Measurements from ENCODE around the gene MIOS. TPM values are rescaled to one million over a fixed set of nuclear protein-coding genes. Genes with fewer than 3 reads are reported as not detected.

Gene MIOS
- total RNA-seq, 1 donor, result 44.9 TPM

- no peak for DNase-seq (ENCODE audit: low read depth)
- TF ChIP-seq CTCF (IDR thresholded peaks at IDR 0.05; ENCODE audit: insufficient read depth, low read depth, low read length), result no peak
- no peak overlapping the region for H3K4me3 ChIP-seq (ENCODE audit: low read depth, low read length)
Measured at GRCh38 chr7:7524121-7524520, 42.6 kb upstream of the MIOS start.

DNA sequence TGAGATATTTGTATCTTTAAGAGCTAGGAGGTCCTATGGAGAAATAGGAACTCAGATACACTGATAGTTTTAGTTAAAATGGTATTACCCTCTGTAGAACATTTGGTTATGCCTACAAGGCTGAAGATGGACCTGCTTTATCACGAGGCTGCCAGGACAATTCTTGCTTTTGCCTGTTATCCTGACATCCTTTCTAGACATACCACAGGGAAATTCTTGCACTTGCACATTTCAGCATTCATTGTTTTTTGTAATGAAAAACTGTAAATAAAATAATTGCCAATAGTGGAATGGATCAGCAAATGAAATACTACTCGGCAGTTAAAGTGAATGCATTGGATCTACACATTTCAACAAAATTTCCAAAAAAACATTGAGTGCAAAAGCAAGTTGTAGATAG lies 40.7 kb upstream of the MIOS start:
- no peak for DNase-seq (ENCODE audit: low read depth)
- H3K4me3 ChIP-seq (ENCODE audit: low read depth, low read length), result no peak overlapping the region
- TF ChIP-seq CTCF (IDR thresholded peaks at IDR 0.05; ENCODE audit: insufficient read depth, low read depth, low read length), result no peak

GRCh38 chr7:7527047-7527446 lies 39.6 kb upstream of the MIOS start:
- no peak for TF ChIP-seq CTCF (IDR thresholded peaks at IDR 0.05; ENCODE audit: insufficient read depth, low read depth, low read length)
- DNase-seq (ENCODE audit: low read depth), result no peak
- H3K4me3 ChIP-seq (ENCODE audit: low read depth, low read length), result no peak overlapping the region

DNA sequence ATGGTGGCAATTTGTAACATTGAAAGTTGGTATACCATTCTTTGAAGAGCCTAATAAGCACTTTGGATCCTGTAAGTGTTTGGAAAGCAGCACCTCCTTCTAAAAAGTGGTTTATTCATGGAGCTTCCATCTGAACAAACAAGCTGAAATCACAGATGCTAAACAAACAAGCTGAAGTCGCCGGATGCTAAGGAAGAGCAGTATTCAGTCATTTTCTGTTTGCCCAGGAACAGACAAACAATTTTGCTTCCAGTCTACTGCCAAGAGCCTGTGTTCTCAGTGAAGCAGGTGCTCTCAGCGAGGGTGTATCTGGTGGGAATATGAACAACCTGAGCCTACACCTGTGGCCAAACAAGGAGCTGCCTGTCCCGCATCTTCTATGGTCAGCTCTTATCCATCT lies 37.4 kb upstream of the MIOS start:
- TF ChIP-seq CTCF (IDR thresholded peaks at IDR 0.05; ENCODE audit: insufficient read depth, low read depth, low read length), result no peak
- no peak overlapping the region for H3K4me3 ChIP-seq (ENCODE audit: low read depth, low read length)
- no peak for DNase-seq (ENCODE audit: low read depth)

DNA sequence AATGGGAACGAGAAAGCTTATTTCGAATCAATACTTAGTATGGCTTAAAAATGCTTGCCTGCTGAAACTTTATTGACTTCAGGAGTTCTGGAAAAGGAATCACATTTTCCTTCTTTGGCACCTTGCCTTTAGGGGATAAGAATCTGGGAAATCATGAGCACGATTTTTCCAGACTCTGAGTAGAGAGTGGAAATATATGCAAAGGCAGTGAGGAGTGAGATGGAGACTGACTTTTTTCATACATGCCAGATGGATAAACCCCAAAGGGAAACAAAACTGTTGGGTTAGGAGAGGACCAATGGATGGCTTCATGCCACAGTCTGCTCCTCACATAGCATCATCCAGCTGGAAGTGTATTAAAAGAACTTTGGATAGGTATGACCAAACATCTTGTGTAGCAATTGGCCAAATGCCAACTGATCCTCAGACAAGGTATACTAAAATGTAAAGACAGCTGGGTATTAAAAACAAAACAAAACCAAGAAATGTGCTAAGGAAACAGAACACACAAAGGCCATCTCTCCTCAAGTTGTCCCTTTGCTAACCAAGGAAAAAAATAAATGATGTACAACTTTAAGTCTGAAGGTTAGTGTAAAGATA lies 32.8 kb upstream of the MIOS start:
- no peak for TF ChIP-seq CTCF (IDR thresholded peaks at IDR 0.05; ENCODE audit: insufficient read depth, low read depth, low read length)

DNA sequence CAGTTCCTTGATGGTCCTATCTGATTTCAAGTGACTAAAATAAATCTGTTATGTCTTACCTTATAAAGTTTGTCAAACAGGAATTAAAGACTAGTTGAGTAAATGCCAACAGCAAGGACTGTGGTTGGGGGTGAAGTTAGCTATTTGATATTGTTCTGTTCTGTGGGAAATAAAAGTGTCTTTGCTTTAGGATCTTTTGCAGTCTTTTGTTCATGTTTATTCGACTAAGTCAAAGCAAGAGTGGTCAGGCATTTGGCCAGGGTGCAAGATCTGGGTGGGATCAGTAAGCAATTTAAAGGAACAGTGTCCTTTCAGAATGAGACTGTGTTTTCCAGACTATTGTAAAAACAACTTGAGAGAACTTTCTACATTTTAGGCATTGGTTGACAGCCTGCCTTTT lies 31.0 kb upstream of the MIOS start, which contains the start of gene COL28A1:
Gene COL28A1 (minus strand): TSS at position 183 of the 400 bp plus-strand sequence. CDS start 2,998 bp downstream, outside the sequence.
- no peak within 1 kb of the TSS for H3K4me3 ChIP-seq (ENCODE audit: low read depth, low read length)
- no peak for TF ChIP-seq CTCF (IDR thresholded peaks at IDR 0.05; ENCODE audit: insufficient read depth, low read depth, low read length)
- no peak for DNase-seq (ENCODE audit: low read depth)

More for the DNA sequence above, 32.8 kb upstream of the MIOS start:
- DNase-seq (ENCODE audit: low read depth), result no peak
- no peak overlapping the region for H3K4me3 ChIP-seq (ENCODE audit: low read depth, low read length)

All from fibroblast of villous mesenchyme (primary cell).